Hepatocyte (in vitro differentiated cells): ENCODE results near the gene HRH3.

Experiments
- CTCF ChIP-seq: fragments of 200-600 bp; sonication (generic); IDR thresholded peaks from 2 replicates; pipeline ENCODE4 v1.5.1; 2016; ENCODE audit warnings: antibody characterized with exemption, mild to moderate bottlenecking; ENCODE audit not compliant: poor library complexity
- EZH2 ChIP-seq: fragments of 200-600 bp; sonication (generic); IDR thresholded peaks from 2 replicates; pipeline ENCODE4 v1.6.1; 2016; ENCODE audit warnings: antibody characterized with exemption, mild to moderate bottlenecking, borderline replicate concordance
- EZH2phosphoT487 ChIP-seq: fragments of 200-600 bp; sonication (generic); IDR thresholded peaks from one replicate; pipeline ENCODE4 v1.6.1; 2018; ENCODE audit warnings: antibody characterized with exemption, mild to moderate bottlenecking, low read depth, moderate library complexity; ENCODE audit not compliant: unreplicated experiment, severe bottlenecking

- TF ChIP-seq CTCF, result no peak
- no peak for TF ChIP-seq EZH2
- no peak for TF ChIP-seq EZH2phosphoT487
These were observed 9.6 kb downstream of the HRH3 start for GRCh38 chr20:62210496-62210855.
